Prostate gland (tissue), 2 donors: Measurements from ENCODE around the gene LIPH. TPM values are rescaled to one million over a fixed set of nuclear protein-coding genes. Genes with fewer than 3 reads are reported as not detected.

Experiments
- DNase-seq: peaks from one replicate; pipeline ENCODE4 v3.0.0-alpha.2; 2019; ENCODE audit warnings: low spot score
- H3K27ac ChIP-seq, 2 donors: fragments of 200-600 bp; sonication (generic); 2 replicates each; pipeline ENCODE4 v1.5.1; 2017 to 2019
- H3K27me3 ChIP-seq: fragments of 200-600 bp; sonication (generic); replicated peaks from 2 replicates; pipeline ENCODE4 v1.5.1; 2019; ENCODE audit not compliant: insufficient read depth
- H3K36me3 ChIP-seq, 2 donors: fragments of 200-600 bp; sonication (generic); 1 replicate in 1 of 2; 2 replicates in 1 of 2; pipeline versions ENCODE4 v1.5.1 to v1.8.1; 2017 to 2019
- H3K4me1 ChIP-seq: fragments of 200-600 bp; sonication (generic); replicated peaks from 2 replicates; pipeline ENCODE4 v1.5.1; 2019
- H3K4me3 ChIP-seq, 2 donors: fragments of 200-600 bp; sonication (generic); 2 replicates each; pipeline ENCODE4 v1.5.1; 2017 to 2019
- H3K9me3 ChIP-seq: fragments of 200-600 bp; sonication (generic); 2 replicates; pipeline ENCODE4 v1.5.1; 2017
- POLR2A ChIP-seq: fragments of 450-650 bp; IDR thresholded peaks from one replicate; pipeline ENCODE4 v1.6.1; 2016; ENCODE audit warnings: antibody characterized with exemption, mild to moderate bottlenecking
- POLR2AphosphoS5 ChIP-seq: sonication (generic); formaldehyde crosslinking; IDR thresholded peaks from one replicate; pipeline ENCODE4 v1.6.1; 2017; ENCODE audit warnings: antibody characterized with exemption
- WGBS: methylation state at CpG from one replicate; pipeline ENCODE4 v1.1.5; 2018; 5-methylcytosine and 5-hydroxymethylcytosine counted together
- intact Hi-C: fragments of 100-400 bp; cut with DNase I; formaldehyde crosslinking; loops from one replicate; pipeline ENCODE4 v1.14.2; 2022
- total RNA-seq, 2 donors: library from RNA; depleted of rRNA; stranded (reverse); fragments of >200 nt; gene quantifications; one replicate each; pipeline ENCODE4 v1.1.0, GENCODE V29; 2016
- TF ChIP-seq, protein P1 (sequence below), 4 experiments: fragments of 200-600 bp in 2 of 4; fragments of 450-650 bp in 2 of 4; sonication (generic) in 2 of 4; IDR thresholded peaks; 1 replicate in 3 of 4; 2 replicates in 1 of 4; pipeline ENCODE4 v1.5.1; 2016 to 2019; ENCODE audit warnings: antibody characterized with exemption in 4 of 4, mild to moderate bottlenecking in 2 of 4, moderate library complexity in 2 of 4

Gene LIPH
- total RNA-seq, 2 donors from 2014 or later: 17.0 to 19.6 TPM

- peak within 1 kb of the TSS; percentile 95 to 97 for H3K27ac ChIP-seq
- no peaks in the 10 kb centered on the region for H3K36me3 ChIP-seq
- TF ChIP-seq, protein P1, sequence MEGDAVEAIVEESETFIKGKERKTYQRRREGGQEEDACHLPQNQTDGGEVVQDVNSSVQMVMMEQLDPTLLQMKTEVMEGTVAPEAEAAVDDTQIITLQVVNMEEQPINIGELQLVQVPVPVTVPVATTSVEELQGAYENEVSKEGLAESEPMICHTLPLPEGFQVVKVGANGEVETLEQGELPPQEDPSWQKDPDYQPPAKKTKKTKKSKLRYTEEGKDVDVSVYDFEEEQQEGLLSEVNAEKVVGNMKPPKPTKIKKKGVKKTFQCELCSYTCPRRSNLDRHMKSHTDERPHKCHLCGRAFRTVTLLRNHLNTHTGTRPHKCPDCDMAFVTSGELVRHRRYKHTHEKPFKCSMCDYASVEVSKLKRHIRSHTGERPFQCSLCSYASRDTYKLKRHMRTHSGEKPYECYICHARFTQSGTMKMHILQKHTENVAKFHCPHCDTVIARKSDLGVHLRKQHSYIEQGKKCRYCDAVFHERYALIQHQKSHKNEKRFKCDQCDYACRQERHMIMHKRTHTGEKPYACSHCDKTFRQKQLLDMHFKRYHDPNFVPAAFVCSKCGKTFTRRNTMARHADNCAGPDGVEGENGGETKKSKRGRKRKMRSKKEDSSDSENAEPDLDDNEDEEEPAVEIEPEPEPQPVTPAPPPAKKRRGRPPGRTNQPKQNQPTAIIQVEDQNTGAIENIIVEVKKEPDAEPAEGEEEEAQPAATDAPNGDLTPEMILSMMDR (IDR thresholded peaks at IDR 0.05): no peak
- peak; percentile 99 for TF ChIP-seq POLR2AphosphoS5
- peak; percentile 76 for TF ChIP-seq POLR2A
- no peaks in the 10 kb centered on the region for H3K4me1 ChIP-seq
- H3K9me3 ChIP-seq: no peaks in the 10 kb centered on the region
- no peaks in the 10 kb centered on the region for H3K27me3 ChIP-seq
- WGBS: under 1% methylated on average over 45 of the region's 64 CpGs
- H3K4me3 ChIP-seq: peak within 1 kb of the TSS; percentile 82
- intact Hi-C loops: no loop called here
- peak; percentile 99 for DNase-seq
These were observed 33.7 kb upstream of the LIPH start, which contains the start of gene SENP2 for GRCh38 chr3:185585859-185586685. Gene SENP2 (plus strand): TSS chr3:185586295. CDS start chr3:185586414, 119 bp downstream.

DNA sequence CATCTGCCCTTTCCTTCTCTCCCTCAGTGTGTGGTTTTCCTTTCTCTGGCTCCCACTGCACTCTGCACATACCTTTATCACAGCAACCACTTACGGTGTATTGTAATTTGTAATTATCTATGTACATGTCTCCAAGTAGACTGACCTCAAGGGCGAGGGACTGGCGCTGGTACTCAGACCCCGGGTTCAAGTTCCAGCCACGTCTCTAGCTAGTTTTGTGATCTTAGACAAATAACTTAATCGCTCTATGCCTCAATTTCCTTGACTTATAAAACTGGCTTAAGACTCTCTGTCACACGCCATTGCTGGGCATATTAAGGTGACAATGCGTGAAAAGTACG lies 33.1 kb upstream of the LIPH start:
- 25% methylated on average over 9 of the region's 9 CpGs for WGBS
- intact Hi-C loops: no loop called here
- TF ChIP-seq, protein P1 (IDR thresholded peaks at IDR 0.05): no peak
- no peak for TF ChIP-seq POLR2AphosphoS5
- TF ChIP-seq POLR2A: no peak
- no peaks in the 10 kb centered on the region for H3K27me3 ChIP-seq
- H3K9me3 ChIP-seq: no peaks in the 10 kb centered on the region
- H3K36me3 ChIP-seq: no peaks in the 10 kb centered on the region
- peak overlapping the region; percentile 82 for H3K4me3 ChIP-seq
- no peak for DNase-seq
- no peaks in the 10 kb centered on the region for H3K4me1 ChIP-seq
- peak overlapping the region; percentile 95 to 97 for H3K27ac ChIP-seq

DNA sequence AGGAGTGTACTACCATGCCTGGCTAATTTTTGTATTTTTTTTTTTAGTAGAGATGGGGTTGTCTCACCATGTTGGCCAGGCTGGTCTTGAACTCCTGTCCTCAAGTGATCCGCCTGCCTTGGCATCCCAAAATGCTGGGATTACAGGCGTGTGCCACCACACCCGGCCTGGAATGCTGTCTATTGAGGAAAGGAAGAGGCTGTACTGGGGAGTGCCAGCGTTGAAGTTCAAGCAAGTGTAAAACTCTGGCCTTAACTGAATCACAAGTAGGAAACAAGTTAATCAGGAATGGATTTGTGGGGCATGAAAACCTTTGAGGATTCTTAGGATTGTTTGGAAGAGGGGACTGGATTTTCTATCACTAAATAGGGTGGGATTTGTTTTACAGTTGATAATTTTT lies 32.3 kb upstream of the LIPH start:
- no peaks in the 10 kb centered on the region for H3K36me3 ChIP-seq
- TF ChIP-seq POLR2A (no peak), POLR2AphosphoS5 (no peak)
- TF ChIP-seq, protein P1 (IDR thresholded peaks at IDR 0.05): no peak
- H3K4me3 ChIP-seq: no peak overlapping the region
- DNase-seq: no peak
- intact Hi-C loops: no loop called here
- H3K27me3 ChIP-seq: no peaks in the 10 kb centered on the region
- H3K4me1 ChIP-seq: no peaks in the 10 kb centered on the region
- no peaks in the 10 kb centered on the region for H3K9me3 ChIP-seq
- WGBS: 83% methylated on average over 4 of the region's 4 CpGs
- H3K27ac ChIP-seq: no peak overlapping the region

- Histone ChIP-seq H3K27ac (no peak overlapping the region), H3K36me3 (no peaks in the 10 kb centered on the region), H3K27me3 (no peaks in the 10 kb centered on the region), H3K4me1 (no peaks in the 10 kb centered on the region), H3K9me3 (no peaks in the 10 kb centered on the region), H3K4me3 (no peak overlapping the region)
- 65% methylated on average over 6 of the region's 6 CpGs for WGBS
- DNase-seq: no peak
- TF ChIP-seq POLR2AphosphoS5 (no peak), POLR2A (no peak)
- TF ChIP-seq, protein P1 (IDR thresholded peaks at IDR 0.05): no peak
- intact Hi-C loops: no loop called here
These were observed 31.5 kb upstream of the LIPH start for GRCh38 chr3:185583925-185584324.

DNA sequence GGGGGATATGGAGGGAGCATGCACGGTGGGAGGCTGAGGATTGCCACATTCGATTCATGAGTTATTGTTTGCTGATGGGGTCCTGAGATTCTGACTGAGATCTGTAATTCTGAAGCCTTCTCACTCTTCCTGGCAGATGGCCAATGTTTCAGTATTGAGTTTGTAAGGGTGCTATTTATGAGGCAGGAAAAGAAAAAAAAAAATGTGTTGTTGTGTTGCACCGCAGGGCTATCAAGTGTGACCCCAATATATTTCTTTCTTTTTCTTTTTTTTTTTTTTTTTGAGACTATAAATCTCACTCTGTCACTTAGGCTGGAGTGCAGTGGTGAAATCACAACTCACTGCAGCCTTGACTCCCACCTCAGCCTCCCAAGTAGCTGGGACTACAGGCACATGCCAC lies 30.5 kb upstream of the LIPH start:
- no peak for TF ChIP-seq POLR2AphosphoS5
- TF ChIP-seq, protein P1 (IDR thresholded peaks at IDR 0.05): no peak
- TF ChIP-seq POLR2A: no peak
- H3K27me3 ChIP-seq: no peaks in the 10 kb centered on the region
- H3K36me3 ChIP-seq: no peaks in the 10 kb centered on the region
- WGBS: 18% methylated on average over 3 of the region's 3 CpGs
- H3K9me3 ChIP-seq: no peaks in the 10 kb centered on the region
- H3K4me1 ChIP-seq: no peaks in the 10 kb centered on the region
- no peak overlapping the region for H3K27ac ChIP-seq
- DNase-seq: no peak
- intact Hi-C loops: no loop called here
- no peak overlapping the region for H3K4me3 ChIP-seq
